Fibroblast of lung (primary cell): Measurements from ENCODE around the gene SELENOH. TPM values are rescaled to one million over a fixed set of nuclear protein-coding genes. Genes with fewer than 3 reads are reported as not detected.

ENCODE experiments used
- DNase-seq, 2 donors: peaks; one replicate each; pipeline versions ENCODE4 v3.0.0 to v3.0.0-alpha.2; 2010; ENCODE audit warnings: low read depth in 2 of 2
- H2AFZ ChIP-seq: 2 replicates; pipeline ENCODE4 v1.5.1; 2012; ENCODE audit warnings: low read length, control low read depth, inconsistent platforms
- H3K27ac ChIP-seq: 2 replicates; pipeline ENCODE4 v1.5.1; 2011; ENCODE audit warnings: low read length, control low read depth; ENCODE audit not compliant: insufficient read depth
- H3K27me3 ChIP-seq: 2 replicates; pipeline ENCODE4 v1.5.1; 2011; ENCODE audit warnings: mild to moderate bottlenecking, low read length; ENCODE audit not compliant: control insufficient read depth, insufficient read depth
- H3K36me3 ChIP-seq: 2 replicates; pipeline ENCODE4 v1.5.1; 2011; ENCODE audit warnings: low read length; ENCODE audit not compliant: control insufficient read depth, insufficient read depth
- H3K4me1 ChIP-seq: 2 replicates; pipeline ENCODE4 v1.5.1; 2011; ENCODE audit warnings: low read length; ENCODE audit not compliant: control insufficient read depth, insufficient read depth; ENCODE audit errors: extremely low read depth
- H3K4me2 ChIP-seq: 2 replicates; pipeline ENCODE4 v1.5.1; 2011; ENCODE audit warnings: low read length, control low read depth; ENCODE audit not compliant: insufficient read depth; ENCODE audit errors: extremely low read depth
- H3K4me3 ChIP-seq, 4 experiments: fragments of 200-600 bp in 1 of 4; sonication (generic) in 1 of 4; replicated peaks in 1 of 4; 2 replicates each; pipeline ENCODE4 v1.5.1; 2011 to 2016; ENCODE audit warnings: low read length in 4 of 4, low read depth in 3 of 4, mild to moderate bottlenecking in 3 of 4, control low read depth in 2 of 4, inconsistent platforms in 1 of 4, mixed read lengths in 1 of 4; ENCODE audit not compliant: insufficient read depth in 1 of 4; ENCODE audit errors: control extremely low read depth in 1 of 4
- H3K79me2 ChIP-seq: 2 replicates; pipeline ENCODE4 v1.5.1; 2012; ENCODE audit warnings: mild to moderate bottlenecking, low read length, inconsistent platforms; ENCODE audit not compliant: control insufficient read depth, insufficient read depth
- H3K9ac ChIP-seq: 2 replicates; pipeline ENCODE4 v1.5.1; 2011; ENCODE audit warnings: mild to moderate bottlenecking, low read length, control low read depth; ENCODE audit not compliant: insufficient read depth
- H3K9me3 ChIP-seq: 2 replicates; pipeline ENCODE4 v1.5.1; 2012; ENCODE audit warnings: low read depth, low read length; ENCODE audit not compliant: control insufficient read depth, insufficient read depth
- H4K20me1 ChIP-seq: 2 replicates; pipeline ENCODE4 v1.5.1; 2011; ENCODE audit warnings: low read length; ENCODE audit not compliant: control insufficient read depth, insufficient read depth; ENCODE audit errors: extremely low read depth
- CTCF ChIP-seq, 2 donors: IDR thresholded peaks in 1 of 2; conservative IDR thresholded peaks in 1 of 2; 1 replicate in 1 of 2; 2 replicates in 1 of 2; pipeline ENCODE4 v1.5.1; 2011 to 2012; ENCODE audit warnings: low read length in 2 of 2, control low read depth in 1 of 2, inconsistent platforms in 1 of 2, low read depth in 1 of 2, mild to moderate bottlenecking in 1 of 2
- EZH2 ChIP-seq: IDR thresholded peaks from 2 replicates; pipeline ENCODE4 v1.5.1; 2012; ENCODE audit warnings: low read length, control low read depth, mild to moderate bottlenecking; ENCODE audit errors: missing control alignments
- polyA plus RNA-seq, 2 donors: library from polyadenylated mRNA; depleted of rRNA in 1 of 2; stranded (reverse) in 1 of 2; unstranded in 1 of 2; fragments of >200 nt; gene quantifications; 2 replicates each; pipeline ENCODE4 v1.2.1, GENCODE V29; 2011 to 2012; ENCODE audit warnings: missing spikeins in 1 of 2
- total RNA-seq: library from RNA; depleted of rRNA; stranded (reverse); fragments of >200 nt; gene quantifications from 2 replicates; pipeline ENCODE4 v1.2.1, GENCODE V29; 2014

The SELENOH gene
- total and polyA plus RNA-seq, 2 donors (not counting 1 experiment from before 2014, with no cell fraction given), result 73.3 to 99.1 TPM

- peak; percentile 96 to 99 for DNase-seq
- peak overlapping the region; percentile 74 for H3K4me2 ChIP-seq
- peak overlapping the region; percentile 22 for H3K9ac ChIP-seq
- no peak overlapping the region for H2AFZ ChIP-seq
- no peaks in the 10 kb centered on the region for H3K9me3 ChIP-seq
- H3K79me2 ChIP-seq, result peaks cover 88% of the 10 kb centered on the region
- H3K36me3 ChIP-seq, result peaks cover 1% of the 10 kb centered on the region
- no peaks in the 10 kb centered on the region for H3K27me3 ChIP-seq
- peaks cover 31% of the 10 kb centered on the region for H3K4me1 ChIP-seq
- TF ChIP-seq EZH2 (no peak), CTCF (conservative IDR thresholded peaks at IDR 0.05 in 1 of 2, IDR thresholded peaks at IDR 0.05 in 1 of 2; ENCODE audit: low read depth in 1 of 2, low read length in 2 of 2) (no peak)
- peaks cover 1% of the 10 kb centered on the region for H4K20me1 ChIP-seq
- H3K27ac ChIP-seq, result peak overlapping the region; percentile 63
- peak overlapping the region in 3 of 4 experiments; percentile 2 to 56 (median 48) for H3K4me3 ChIP-seq
These were observed 37.2 kb downstream of the SELENOH start for GRCh38 chr11:57778318-57779037.

GRCh38 chr11:57779276-57779675 is 38.0 kb downstream of the SELENOH start:
- DNase-seq, result peak in 1 of 2 donors; percentile 78
- Histone ChIP-seq H3K9ac (peak overlapping the region; percentile 22), H3K36me3 (peaks cover 1% of the 10 kb centered on the region), H2AFZ (no peak overlapping the region), H3K4me2 (no peak overlapping the region), H3K27ac (peak overlapping the region; percentile 63), H3K27me3 (no peaks in the 10 kb centered on the region), H3K9me3 (no peaks in the 10 kb centered on the region), H3K4me3 (no peak overlapping the region), H3K79me2 (peaks cover 89% of the 10 kb centered on the region), H3K4me1 (peaks cover 31% of the 10 kb centered on the region), H4K20me1 (peaks cover 1% of the 10 kb centered on the region)
- TF ChIP-seq EZH2 (no peak), CTCF (conservative IDR thresholded peaks at IDR 0.05 in 1 of 2, IDR thresholded peaks at IDR 0.05 in 1 of 2; ENCODE audit: low read depth in 1 of 2, low read length in 2 of 2) (no peak)

- DNase-seq, result no peak
- Histone ChIP-seq H2AFZ (no peak overlapping the region), H3K27me3 (no peaks in the 10 kb centered on the region), H3K36me3 (peaks cover 1% of the 10 kb centered on the region), H3K27ac (no peak overlapping the region), H3K9ac (no peak overlapping the region), H3K4me2 (no peak overlapping the region), H3K79me2 (peaks cover 84% of the 10 kb centered on the region), H3K4me3 (no peak overlapping the region), H4K20me1 (peaks cover 1% of the 10 kb centered on the region), H3K9me3 (no peaks in the 10 kb centered on the region), H3K4me1 (peaks cover 22% of the 10 kb centered on the region)
- TF ChIP-seq CTCF (conservative IDR thresholded peaks at IDR 0.05 in 1 of 2, IDR thresholded peaks at IDR 0.05 in 1 of 2; ENCODE audit: low read depth in 1 of 2, low read length in 2 of 2) (no peak), EZH2 (no peak)
These were observed 40.2 kb downstream of the SELENOH start for GRCh38 chr11:57781529-57781943.
